Effector memory CD8-positive, alpha-beta T cell (primary cell): Measurements from ENCODE around the gene PIGT.

Experiments
- ATAC-seq: fragments of 150-1000 bp; cut with Tn5 transposase; replicated peaks from 2 replicates; pipeline ENCODE4 v1.10.0; 2021; ENCODE audit warnings: mild to moderate bottlenecking, moderate library complexity
- DNase-seq, 3 experiments: peaks; one replicate each; pipeline ENCODE4 v3.0.0; 2021
- H3K27ac Mint-ChIP-seq, 2 donors: one replicate each; pipeline ENCODE4 v1.8.0; 2022; ENCODE audit warnings: mild to moderate bottlenecking in 2 of 2, mixed read lengths in 2 of 2, moderate library complexity in 2 of 2
- H3K27me3 Mint-ChIP-seq, 2 donors: one replicate each; pipeline ENCODE4 v1.8.0; 2022; ENCODE audit warnings: mixed read lengths in 2 of 2
- H3K36me3 Mint-ChIP-seq: one replicate; pipeline ENCODE4 v1.8.0; 2022; ENCODE audit warnings: mild to moderate bottlenecking, moderate library complexity, mixed read lengths; ENCODE audit not compliant: insufficient read depth
- H3K4me1 Mint-ChIP-seq, 2 donors: one replicate each; pipeline ENCODE4 v1.8.0; 2022; ENCODE audit warnings: low read depth in 2 of 2, mixed read lengths in 2 of 2
- H3K4me3 Mint-ChIP-seq, 2 donors: one replicate each; pipeline ENCODE4 v1.8.0; 2022; ENCODE audit warnings: mild to moderate bottlenecking in 2 of 2, mixed read lengths in 2 of 2, moderate library complexity in 2 of 2
- H3K9me3 Mint-ChIP-seq, 2 donors: one replicate each; pipeline ENCODE4 v1.8.0; 2022; ENCODE audit warnings: mixed read lengths in 2 of 2

PIGT gene

GRCh38 chr20:45448270-45448669, 32.3 kb downstream of the PIGT start:
- Mint-ChIP-seq H3K36me3 (peaks cover 6% of the 10 kb centered on the region), H3K27me3 (peaks cover 0 to 54% of the 10 kb centered on the region in 2 donors), H3K4me1 (peaks cover 24% of the 10 kb centered on the region in 2 donors), H3K9me3 (no peaks in the 10 kb centered on the region), H3K4me3 (no peak overlapping the region), H3K27ac (no peak overlapping the region)
- no peak for DNase-seq
- ATAC-seq: no peak

GRCh38 chr20:45449528-45449927, 33.6 kb downstream of the PIGT start:
- ATAC-seq: no peak

GRCh38 chr20:45450097-45450818, 34.3 kb downstream of the PIGT start:
- Mint-ChIP-seq H3K9me3 (no peaks in the 10 kb centered on the region), H3K4me3 (no peak overlapping the region), H3K27ac (no peak overlapping the region), H3K4me1 (peaks cover 9% of the 10 kb centered on the region in 2 donors), H3K27me3 (peaks cover 0 to 53% of the 10 kb centered on the region in 2 donors), H3K36me3 (peaks cover 3% of the 10 kb centered on the region)
- peak; percentile 65 for ATAC-seq
- DNase-seq: peak in 2 of 3 experiments; percentile 14 to 28

More at GRCh38 chr20:45449528-45449927, 33.6 kb downstream of the PIGT start:
- DNase-seq: no peak
- Mint-ChIP-seq H3K4me1 (peaks cover 13 to 14% of the 10 kb centered on the region in 2 donors), H3K27ac (no peak overlapping the region), H3K36me3 (peaks cover 3% of the 10 kb centered on the region), H3K4me3 (no peak overlapping the region), H3K27me3 (peaks cover 0 to 59% of the 10 kb centered on the region in 2 donors), H3K9me3 (no peaks in the 10 kb centered on the region)

GRCh38 chr20:45452238-45452637, 36.3 kb downstream of the PIGT start:
- Mint-ChIP-seq H3K27me3 (peaks cover 0 to 35% of the 10 kb centered on the region in 2 donors), H3K36me3 (no peaks in the 10 kb centered on the region), H3K9me3 (no peaks in the 10 kb centered on the region), H3K27ac (no peak overlapping the region), H3K4me3 (no peak overlapping the region), H3K4me1 (peaks cover 0 to 4% of the 10 kb centered on the region in 2 donors)
- ATAC-seq (no peak), DNase-seq (no peak)

GRCh38 chr20:45452772-45453691, 37.1 kb downstream of the PIGT start:
- no peaks in the 10 kb centered on the region for H3K9me3 Mint-ChIP-seq
- peak overlapping the region in 1 of 2 donors; percentile 26 for H3K27ac Mint-ChIP-seq

GRCh38 chr20:45456632-45457031, 40.7 kb downstream of the PIGT start:
- Mint-ChIP-seq H3K36me3 (no peaks in the 10 kb centered on the region), H3K27ac (no peak overlapping the region), H3K9me3 (no peaks in the 10 kb centered on the region), H3K4me1 (peaks cover 0 to 1% of the 10 kb centered on the region in 2 donors), H3K27me3 (peaks cover 0 to 20% of the 10 kb centered on the region in 2 donors), H3K4me3 (no peak overlapping the region)
- DNase-seq: no peak
- ATAC-seq: peak; percentile 29

More at GRCh38 chr20:45452772-45453691, 37.1 kb downstream of the PIGT start:
- DNase-seq: no peak
- no peaks in the 10 kb centered on the region for H3K36me3 Mint-ChIP-seq
- no peak for ATAC-seq
- H3K4me3 Mint-ChIP-seq: no peak overlapping the region
- H3K27me3 Mint-ChIP-seq: peaks cover 0 to 27% of the 10 kb centered on the region in 2 donors
- H3K4me1 Mint-ChIP-seq: peaks cover 0 to 1% of the 10 kb centered on the region in 2 donors

- H3K4me3 Mint-ChIP-seq: no peak overlapping the region
- ATAC-seq (no peak), DNase-seq (no peak)
- H3K36me3 Mint-ChIP-seq: no peaks in the 10 kb centered on the region
- no peaks in the 10 kb centered on the region for H3K4me1 Mint-ChIP-seq
- H3K27me3 Mint-ChIP-seq: no peaks in the 10 kb centered on the region
- no peaks in the 10 kb centered on the region for H3K9me3 Mint-ChIP-seq
- no peak overlapping the region for H3K27ac Mint-ChIP-seq
These were observed 43.7 kb downstream of the PIGT start for GRCh38 chr20:45459606-45460005.

GRCh38 chr20:45461225-45461624, 45.3 kb downstream of the PIGT start:
- H3K27me3 Mint-ChIP-seq: no peaks in the 10 kb centered on the region
- H3K27ac Mint-ChIP-seq: no peak overlapping the region
- no peak for DNase-seq
- H3K4me3 Mint-ChIP-seq: no peak overlapping the region
- no peaks in the 10 kb centered on the region for H3K36me3 Mint-ChIP-seq
- ATAC-seq: no peak
- no peaks in the 10 kb centered on the region for H3K4me1 Mint-ChIP-seq
- no peaks in the 10 kb centered on the region for H3K9me3 Mint-ChIP-seq

GRCh38 chr20:45462711-45463509, 47.0 kb downstream of the PIGT start:
- ATAC-seq (no peak), DNase-seq (no peak)
- no peaks in the 10 kb centered on the region for H3K9me3 Mint-ChIP-seq
- peaks cover under 1 to 3% of the 10 kb centered on the region in 2 donors for H3K27me3 Mint-ChIP-seq
- H3K4me1 Mint-ChIP-seq: no peaks in the 10 kb centered on the region
- H3K36me3 Mint-ChIP-seq: no peaks in the 10 kb centered on the region
- no peak overlapping the region for H3K27ac Mint-ChIP-seq
- H3K4me3 Mint-ChIP-seq: no peak overlapping the region

GRCh38 chr20:45463709-45464108, 47.8 kb downstream of the PIGT start:
- Mint-ChIP-seq H3K27ac (no peak overlapping the region), H3K4me1 (no peaks in the 10 kb centered on the region), H3K4me3 (no peak overlapping the region), H3K27me3 (peaks cover 8 to 11% of the 10 kb centered on the region in 2 donors), H3K36me3 (no peaks in the 10 kb centered on the region), H3K9me3 (no peaks in the 10 kb centered on the region)
- ATAC-seq (no peak), DNase-seq (no peak)

GRCh38 chr20:45465491-45466266, 49.7 kb downstream of the PIGT start:
- H3K4me3 Mint-ChIP-seq: no peak overlapping the region
- peaks cover 21 to 31% of the 10 kb centered on the region in 2 donors for H3K27me3 Mint-ChIP-seq
- ATAC-seq (no peak), DNase-seq (no peak)
- H3K4me1 Mint-ChIP-seq: peaks cover 0 to 6% of the 10 kb centered on the region in 2 donors
- H3K9me3 Mint-ChIP-seq: no peaks in the 10 kb centered on the region
- H3K36me3 Mint-ChIP-seq: no peaks in the 10 kb centered on the region
- H3K27ac Mint-ChIP-seq: no peak overlapping the region

GRCh38 chr20:45467172-45467571, 51.2 kb downstream of the PIGT start:
- peaks cover 0 to 9% of the 10 kb centered on the region in 2 donors for H3K4me1 Mint-ChIP-seq
- ATAC-seq: no peak
- no peak for DNase-seq
- peaks cover 31 to 43% of the 10 kb centered on the region in 2 donors for H3K27me3 Mint-ChIP-seq
- H3K27ac Mint-ChIP-seq: no peak overlapping the region
- H3K9me3 Mint-ChIP-seq: no peaks in the 10 kb centered on the region
- no peaks in the 10 kb centered on the region for H3K36me3 Mint-ChIP-seq
- H3K4me3 Mint-ChIP-seq: no peak overlapping the region
